Pons (tissue), 1 donor: Measurements from ENCODE around the gene CCDC141.

ENCODE experiments used
- DNase-seq: peaks from one replicate; pipeline ENCODE4 v3.0.0-alpha.2; 2016; ENCODE audit warnings: low spot score

Gene CCDC141

GRCh38 chr2:178829299-178829960, 220.5 kb downstream of the CCDC141 start:
- peak; percentile 38 for DNase-seq

- no peak for DNase-seq
Observed at GRCh38 chr2:178828486-178828881, 221.5 kb downstream of the CCDC141 start.

GRCh38 chr2:178827739-178828485, 222.0 kb downstream of the CCDC141 start:
- no peak for DNase-seq

- no peak for DNase-seq
Observed at GRCh38 chr2:178827111-178827510, 222.8 kb downstream of the CCDC141 start.

GRCh38 chr2:178825183-178825582, 224.8 kb downstream of the CCDC141 start:
- DNase-seq: no peak

- DNase-seq: no peak
Observed at GRCh38 chr2:178824181-178824580, 225.8 kb downstream of the CCDC141 start.

- no peak for DNase-seq
Observed at GRCh38 chr2:178819992-178820391, 229.9 kb downstream of the CCDC141 start.

GRCh38 chr2:178819147-178819875, 230.6 kb downstream of the CCDC141 start:
- no peak for DNase-seq

GRCh38 chr2:178811901-178812300, 238.0 kb downstream of the CCDC141 start:
- DNase-seq: no peak

GRCh38 chr2:178811045-178811444, 238.9 kb downstream of the CCDC141 start:
- DNase-seq: no peak

GRCh38 chr2:178810422-178810821, 239.5 kb downstream of the CCDC141 start:
- no peak for DNase-seq

- DNase-seq: no peak
Observed at GRCh38 chr2:178807227-178808008, 242.5 kb downstream of the CCDC141 start, which contains the start of gene TTN. Gene TTN (minus strand): TSS chr2:178807423. CDS start chr2:178804642, 2,781 bp downstream.

GRCh38 chr2:178806543-178806942, 243.4 kb downstream of the CCDC141 start:
- DNase-seq: no peak

GRCh38 chr2:178805457-178805856, 244.5 kb downstream of the CCDC141 start:
- DNase-seq: no peak

GRCh38 chr2:178804791-178805190, 245.1 kb downstream of the CCDC141 start:
- DNase-seq: no peak

- no peak for DNase-seq
Observed at GRCh38 chr2:178800510-178800909, 249.4 kb downstream of the CCDC141 start.

GRCh38 chr2:178799305-178799704, 250.6 kb downstream of the CCDC141 start:
- no peak for DNase-seq

- DNase-seq: peak; percentile 56
Observed at GRCh38 chr2:178796079-178796677, 253.8 kb downstream of the CCDC141 start.

GRCh38 chr2:178787934-178788333, 262.0 kb downstream of the CCDC141 start:
- no peak for DNase-seq

GRCh38 chr2:178787155-178787554, 262.8 kb downstream of the CCDC141 start:
- no peak for DNase-seq

- no peak for DNase-seq
Observed at GRCh38 chr2:178783889-178784288, 266.0 kb downstream of the CCDC141 start.

GRCh38 chr2:178782236-178782635, 267.7 kb downstream of the CCDC141 start:
- no peak for DNase-seq
